Measurements from ENCODE around the gene TRIM41.

Gene TRIM41

DNA sequence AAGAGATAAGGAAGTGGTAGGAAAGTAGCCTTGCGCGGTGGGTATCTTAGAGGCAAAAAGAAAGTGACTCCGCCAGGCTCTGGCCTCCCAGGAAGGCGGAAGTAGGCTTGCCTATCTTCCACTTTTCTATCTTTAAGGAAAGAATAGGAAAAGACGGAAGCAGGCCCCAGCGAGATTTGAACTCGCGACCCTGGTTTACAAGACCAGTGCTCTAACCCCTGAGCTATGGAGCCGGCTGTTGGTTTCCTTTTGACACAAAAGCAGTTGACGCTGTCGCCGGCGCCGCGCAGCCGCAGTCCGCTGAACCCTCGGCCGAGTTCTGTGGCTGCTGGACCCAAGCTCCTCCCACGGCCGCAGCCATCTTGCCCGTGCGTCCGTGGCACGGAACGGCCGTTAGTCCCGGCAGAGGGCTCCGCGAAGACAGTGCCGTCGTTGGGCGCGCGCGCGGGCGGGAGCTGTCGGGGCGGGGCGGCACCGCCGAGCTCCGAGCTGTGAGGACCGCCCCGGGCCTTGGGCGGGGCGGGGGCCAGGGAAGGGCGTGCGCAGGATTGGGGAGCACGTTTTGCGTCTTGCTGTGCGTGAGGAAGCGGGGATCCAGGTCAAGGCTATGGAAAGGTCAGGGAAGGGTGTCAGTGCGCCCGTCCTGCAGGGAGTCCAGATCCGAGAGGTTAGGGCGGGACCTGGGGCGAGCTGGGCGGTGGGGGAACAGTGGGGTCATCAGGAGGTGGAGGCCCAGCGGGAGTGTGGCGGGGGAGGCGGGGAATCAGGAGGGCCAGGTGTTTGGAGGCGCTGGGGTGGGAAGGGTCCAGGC lies 31.4 kb upstream of the TRIM41 start (continued):
- TF ChIP-seq, protein P1, sequence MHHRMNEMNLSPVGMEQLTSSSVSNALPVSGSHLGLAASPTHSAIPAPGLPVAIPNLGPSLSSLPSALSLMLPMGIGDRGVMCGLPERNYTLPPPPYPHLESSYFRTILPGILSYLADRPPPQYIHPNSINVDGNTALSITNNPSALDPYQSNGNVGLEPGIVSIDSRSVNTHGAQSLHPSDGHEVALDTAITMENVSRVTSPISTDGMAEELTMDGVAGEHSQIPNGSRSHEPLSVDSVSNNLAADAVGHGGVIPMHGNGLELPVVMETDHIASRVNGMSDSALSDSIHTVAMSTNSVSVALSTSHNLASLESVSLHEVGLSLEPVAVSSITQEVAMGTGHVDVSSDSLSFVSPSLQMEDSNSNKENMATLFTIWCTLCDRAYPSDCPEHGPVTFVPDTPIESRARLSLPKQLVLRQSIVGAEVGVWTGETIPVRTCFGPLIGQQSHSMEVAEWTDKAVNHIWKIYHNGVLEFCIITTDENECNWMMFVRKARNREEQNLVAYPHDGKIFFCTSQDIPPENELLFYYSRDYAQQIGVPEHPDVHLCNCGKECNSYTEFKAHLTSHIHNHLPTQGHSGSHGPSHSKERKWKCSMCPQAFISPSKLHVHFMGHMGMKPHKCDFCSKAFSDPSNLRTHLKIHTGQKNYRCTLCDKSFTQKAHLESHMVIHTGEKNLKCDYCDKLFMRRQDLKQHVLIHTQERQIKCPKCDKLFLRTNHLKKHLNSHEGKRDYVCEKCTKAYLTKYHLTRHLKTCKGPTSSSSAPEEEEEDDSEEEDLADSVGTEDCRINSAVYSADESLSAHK (tag by site-specific recombination; IDR thresholded peaks at IDR 0.05), result 0 out of 2 replicates have a peak, but pooled peaks have one; percentile 8
- no peak for TF ChIP-seq ZNF776 (tag by site-specific recombination; IDR thresholded peaks at IDR 0.05; ENCODE audit: borderline replicate concordance)
- TF ChIP-seq ZNF394 (tag by site-specific recombination; IDR thresholded peaks at IDR 0.05; ENCODE audit: borderline replicate concordance), result peak; percentile 61; the same call in 1 of the 2 replicates
- peak; percentile 34; the same call in 1 of the 2 replicates for TF ChIP-seq BCL11A (tag by site-specific recombination; IDR thresholded peaks at IDR 0.05; ENCODE audit: low read depth)
- TF ChIP-seq SP2 (tag by site-specific recombination; IDR thresholded peaks at IDR 0.05), result peak; percentile 67
- TF ChIP-seq ZNF341 (tag by site-specific recombination; IDR thresholded peaks at IDR 0.05; ENCODE audit: low read depth), result no peak
- TF ChIP-seq ZNF2 (tag by site-specific recombination; IDR thresholded peaks at IDR 0.05), result no peak; the same call in 1 of the 2 replicates
- TF ChIP-seq, protein P2, sequence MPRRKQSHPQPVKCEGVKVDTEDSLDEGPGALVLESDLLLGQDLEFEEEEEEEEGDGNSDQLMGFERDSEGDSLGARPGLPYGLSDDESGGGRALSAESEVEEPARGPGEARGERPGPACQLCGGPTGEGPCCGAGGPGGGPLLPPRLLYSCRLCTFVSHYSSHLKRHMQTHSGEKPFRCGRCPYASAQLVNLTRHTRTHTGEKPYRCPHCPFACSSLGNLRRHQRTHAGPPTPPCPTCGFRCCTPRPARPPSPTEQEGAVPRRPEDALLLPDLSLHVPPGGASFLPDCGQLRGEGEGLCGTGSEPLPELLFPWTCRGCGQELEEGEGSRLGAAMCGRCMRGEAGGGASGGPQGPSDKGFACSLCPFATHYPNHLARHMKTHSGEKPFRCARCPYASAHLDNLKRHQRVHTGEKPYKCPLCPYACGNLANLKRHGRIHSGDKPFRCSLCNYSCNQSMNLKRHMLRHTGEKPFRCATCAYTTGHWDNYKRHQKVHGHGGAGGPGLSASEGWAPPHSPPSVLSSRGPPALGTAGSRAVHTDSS (tag by site-specific recombination; IDR thresholded peaks at IDR 0.05), result no peak
- TF ChIP-seq ZNF621 (tag by site-specific recombination; IDR thresholded peaks at IDR 0.05), result no peak
- TF ChIP-seq, protein P3, sequence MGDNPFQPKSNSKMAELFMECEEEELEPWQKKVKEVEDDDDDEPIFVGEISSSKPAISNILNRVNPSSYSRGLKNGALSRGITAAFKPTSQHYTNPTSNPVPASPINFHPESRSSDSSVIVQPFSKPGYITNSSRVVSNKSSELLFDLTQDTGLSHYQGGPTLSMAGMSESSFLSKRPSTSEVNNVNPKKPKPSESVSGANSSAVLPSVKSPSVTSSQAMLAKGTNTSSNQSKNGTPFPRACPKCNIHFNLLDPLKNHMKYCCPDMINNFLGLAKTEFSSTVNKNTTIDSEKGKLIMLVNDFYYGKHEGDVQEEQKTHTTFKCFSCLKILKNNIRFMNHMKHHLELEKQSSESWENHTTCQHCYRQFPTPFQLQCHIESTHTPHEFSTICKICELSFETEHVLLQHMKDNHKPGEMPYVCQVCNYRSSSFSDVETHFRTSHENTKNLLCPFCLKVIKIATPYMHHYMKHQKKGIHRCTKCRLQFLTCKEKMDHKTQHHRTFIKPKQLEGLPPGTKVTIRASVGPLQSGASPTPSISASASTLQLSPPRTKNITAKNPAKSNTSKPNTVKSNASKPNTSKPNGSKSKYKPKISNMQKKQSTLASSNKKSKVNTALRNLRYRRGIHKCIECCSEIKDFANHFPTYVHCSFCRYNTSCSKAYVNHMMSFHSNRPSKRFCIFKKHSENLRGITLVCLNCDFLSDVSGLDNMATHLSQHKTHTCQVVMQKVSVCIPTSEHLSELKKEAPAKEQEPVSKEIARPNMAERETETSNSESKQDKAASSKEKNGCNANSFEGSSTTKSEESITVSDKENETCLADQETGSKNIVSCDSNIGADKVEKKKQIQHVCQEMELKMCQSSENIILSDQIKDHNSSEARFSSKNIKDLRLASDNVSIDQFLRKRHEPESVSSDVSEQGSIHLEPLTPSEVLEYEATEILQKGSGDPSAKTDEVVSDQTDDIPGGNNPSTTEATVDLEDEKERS (tag by site-specific recombination; IDR thresholded peaks at IDR 0.05), result no peak
- TF ChIP-seq ZNF423 (tag by site-specific recombination; IDR thresholded peaks at IDR 0.05), result no peak
- TF ChIP-seq GLI4 (tag by site-specific recombination; IDR thresholded peaks at IDR 0.05), result no peak
- TF ChIP-seq, protein P4, sequence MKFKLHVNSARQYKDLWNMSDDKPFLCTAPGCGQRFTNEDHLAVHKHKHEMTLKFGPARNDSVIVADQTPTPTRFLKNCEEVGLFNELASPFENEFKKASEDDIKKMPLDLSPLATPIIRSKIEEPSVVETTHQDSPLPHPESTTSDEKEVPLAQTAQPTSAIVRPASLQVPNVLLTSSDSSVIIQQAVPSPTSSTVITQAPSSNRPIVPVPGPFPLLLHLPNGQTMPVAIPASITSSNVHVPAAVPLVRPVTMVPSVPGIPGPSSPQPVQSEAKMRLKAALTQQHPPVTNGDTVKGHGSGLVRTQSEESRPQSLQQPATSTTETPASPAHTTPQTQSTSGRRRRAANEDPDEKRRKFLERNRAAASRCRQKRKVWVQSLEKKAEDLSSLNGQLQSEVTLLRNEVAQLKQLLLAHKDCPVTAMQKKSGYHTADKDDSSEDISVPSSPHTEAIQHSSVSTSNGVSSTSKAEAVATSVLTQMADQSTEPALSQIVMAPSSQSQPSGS (tag by site-specific recombination; IDR thresholded peaks at IDR 0.05; ENCODE audit: low read depth), result no peak
- TF ChIP-seq ZNF843 (tag by site-specific recombination; IDR thresholded peaks at IDR 0.05), result no peak
- no peak for TF ChIP-seq BCL11B (tag by site-specific recombination; IDR thresholded peaks at IDR 0.05; ENCODE audit: low read depth)
- TF ChIP-seq, protein P5, sequence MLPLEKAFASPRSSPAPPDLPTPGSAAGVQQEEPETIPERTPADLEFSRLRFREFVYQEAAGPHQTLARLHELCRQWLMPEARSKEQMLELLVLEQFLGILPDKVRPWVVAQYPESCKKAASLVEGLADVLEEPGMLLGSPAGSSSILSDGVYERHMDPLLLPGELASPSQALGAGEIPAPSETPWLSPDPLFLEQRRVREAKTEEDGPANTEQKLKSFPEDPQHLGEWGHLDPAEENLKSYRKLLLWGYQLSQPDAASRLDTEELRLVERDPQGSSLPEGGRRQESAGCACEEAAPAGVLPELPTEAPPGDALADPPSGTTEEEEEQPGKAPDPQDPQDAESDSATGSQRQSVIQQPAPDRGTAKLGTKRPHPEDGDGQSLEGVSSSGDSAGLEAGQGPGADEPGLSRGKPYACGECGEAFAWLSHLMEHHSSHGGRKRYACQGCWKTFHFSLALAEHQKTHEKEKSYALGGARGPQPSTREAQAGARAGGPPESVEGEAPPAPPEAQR (tag by site-specific recombination; IDR thresholded peaks at IDR 0.05), result no peak; the same call in 1 of the 2 replicates
- TF ChIP-seq KLF10 (tag by site-specific recombination; IDR thresholded peaks at IDR 0.05), result peak; percentile 62; the same call in 1 of the 2 replicates
- TF ChIP-seq, protein P6, sequence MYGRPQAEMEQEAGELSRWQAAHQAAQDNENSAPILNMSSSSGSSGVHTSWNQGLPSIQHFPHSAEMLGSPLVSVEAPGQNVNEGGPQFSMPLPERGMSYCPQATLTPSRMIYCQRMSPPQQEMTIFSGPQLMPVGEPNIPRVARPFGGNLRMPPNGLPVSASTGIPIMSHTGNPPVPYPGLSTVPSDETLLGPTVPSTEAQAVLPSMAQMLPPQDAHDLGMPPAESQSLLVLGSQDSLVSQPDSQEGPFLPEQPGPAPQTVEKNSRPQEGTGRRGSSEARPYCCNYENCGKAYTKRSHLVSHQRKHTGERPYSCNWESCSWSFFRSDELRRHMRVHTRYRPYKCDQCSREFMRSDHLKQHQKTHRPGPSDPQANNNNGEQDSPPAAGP (tag by site-specific recombination; IDR thresholded peaks at IDR 0.05), result peak; percentile 40; the same call in 1 of the 2 replicates
- TF ChIP-seq KLF7 (tag by site-specific recombination; IDR thresholded peaks at IDR 0.05; ENCODE audit: borderline replicate concordance), result 0 out of 2 replicates have a peak, but pooled peaks have one; percentile 64
- TF ChIP-seq, protein P7, sequence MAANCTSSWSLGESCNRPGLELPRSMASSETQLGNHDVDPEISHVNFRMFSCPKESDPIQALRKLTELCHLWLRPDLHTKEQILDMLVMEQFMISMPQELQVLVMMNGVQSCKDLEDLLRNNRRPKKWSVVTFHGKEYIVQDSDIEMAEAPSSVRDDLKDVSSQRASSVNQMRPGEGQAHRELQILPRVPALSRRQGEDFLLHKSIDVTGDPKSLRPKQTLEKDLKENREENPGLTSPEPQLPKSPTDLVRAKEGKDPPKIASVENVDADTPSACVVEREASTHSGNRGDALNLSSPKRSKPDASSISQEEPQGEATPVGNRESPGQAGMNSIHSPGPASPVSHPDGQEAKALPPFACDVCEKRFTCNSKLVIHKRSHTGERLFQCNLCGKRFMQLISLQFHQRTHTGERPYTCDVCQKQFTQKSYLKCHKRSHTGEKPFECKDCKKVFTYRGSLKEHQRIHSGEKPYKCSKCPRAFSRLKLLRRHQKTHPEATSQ (tag by site-specific recombination; IDR thresholded peaks at IDR 0.05), result no peak
- peak; percentile 72 for TF ChIP-seq SP7 (tag by site-specific recombination; IDR thresholded peaks at IDR 0.05)
- TF ChIP-seq MZF1 (tag by site-specific recombination; IDR thresholded peaks at IDR 0.05; ENCODE audit: borderline replicate concordance), result 0 out of 2 replicates have a peak, but pooled peaks have one; percentile 25
- TF ChIP-seq ZNF623 (tag by site-specific recombination; IDR thresholded peaks at IDR 0.05), result no peak
- TF ChIP-seq KLF1 (tag by site-specific recombination; IDR thresholded peaks at IDR 0.05), result peak; percentile 94
- peak; percentile 73 for TF ChIP-seq ZNF629 (tag by site-specific recombination; IDR thresholded peaks at IDR 0.05)
- no peak for TF ChIP-seq REPIN1 (tag by site-specific recombination; IDR thresholded peaks at IDR 0.05; ENCODE audit: low read depth)
